Pancreas (tissue), 10 donors: ENCODE measurements around the gene SAMD11. TPM values are rescaled to one million over a fixed set of nuclear protein-coding genes. Genes with fewer than 3 reads are reported as not detected.
A peak's percentile ranks its signal among the peaks of the same experiment; 100 is the strongest.
"Not testable (repeated sequence)": the region's sequence is repeated elsewhere in the genome, so short reads cannot be mapped to it uniquely, and the experiment has no call there.

ENCODE experiments used
- ATAC-seq, 4 donors: fragments of 200-7000 bp; cut with Tn5 transposase; one replicate each; pipeline versions ENCODE4 v1.8.0 to v1.9.1; 2020; ENCODE audit warnings: mild to moderate bottlenecking in 4 of 4, moderate library complexity in 4 of 4
- DNase-seq, 6 donors: peaks; one replicate each; pipeline ENCODE4 v3.0.0-alpha.2; 2020
- FAIRE-seq: peaks from 2 replicates; lab custom pipeline; 2012; peaks lifted over from hg19 to GRCh38; lab: Jason Lieb, UNC
- H3K27ac ChIP-seq, 4 donors: fragments of 200-600 bp; sonication (generic); 1 replicate in 3 of 4; 2 replicates in 1 of 4; pipeline versions ENCODE4 v1.5.0 to v1.8.0; 2020
- H3K27me3 ChIP-seq, 4 donors: fragments of 200-600 bp; one replicate each; pipeline ENCODE4 v1.8.0; 2021
- H3K36me3 ChIP-seq, 3 donors: fragments of 200-600 bp; sonication (generic) in 1 of 3; one replicate each; pipeline versions ENCODE4 v1.5.0 to v1.8.0; 2020 to 2021
- H3K4me1 ChIP-seq, 3 donors: fragments of 200-600 bp; one replicate each; pipeline ENCODE4 v1.8.0; 2021
- H3K4me3 ChIP-seq, 4 donors: fragments of 200-600 bp; sonication (generic) in 2 of 4; one replicate each; pipeline versions ENCODE4 v1.5.0 to v1.8.0; 2020 to 2021
- H3K9me3 ChIP-seq, 4 donors: fragments of 200-600 bp; one replicate each; pipeline ENCODE4 v1.8.0; 2021
- WGBS, 2 donors: extraction: QIAGEN DNeasy Blood & Tissue Kit; methylation state at CpG; one replicate each; pipeline ENCODE4 v1.1.7; 2013; 5-methylcytosine and 5-hydroxymethylcytosine counted together
- intact Hi-C, 3 donors: fragments of 100-400 bp; cut with DNase I; formaldehyde crosslinking; loops; one replicate each; pipeline versions ENCODE4 v1.11.1 to v1.14.2; 2022
- polyA plus RNA-seq, 2 donors: library from polyadenylated mRNA; stranded (reverse); fragments of 200-250 nt; gene quantifications; one replicate each; pipeline ENCODE4 v1.2.3, GENCODE V29; 2013
- total RNA-seq, 6 donors: library from RNA; stranded (reverse); fragmentation: NEBNext Ultra II Directional in 4 of 6; extraction: Animal tissue kit (Norgen Biotek cat#: 25700) in 4 of 6; gene quantifications; one replicate each; pipeline versions ENCODE4 v1.2.1 to v1.2.4, GENCODE V29; 2021 to 2023
- TF ChIP-seq, protein P1 (sequence below), 4 donors: fragments of 200-600 bp; sonication (generic) in 3 of 4; IDR thresholded peaks; one replicate each; pipeline versions ENCODE4 v1.5.0 to v1.8.0; 2021; ENCODE audit warnings: antibody characterized with exemption in 4 of 4
- donor health status: healthy with polysubstance abuse.
- donor health status: DM: no; HTN: no; CAD: no; lungs with moderate emphysema.
- donor health status: DM: no; HTN: no; CAD: no.
- donor health status: control.
- donor health status: control.
- donor health status: Bipolar disorder and iron deficiency.
- donor health status: DM: yes; HTN: yes; CAD: no.
- donor health status: DM: no; HTN: no; CAD: no.
- donor health status: DM: no; HTN: no; CAD: no.
- donor health status: DM: yes; HTN: yes; CAD: no.

The SAMD11 gene
- total and polyA plus RNA-seq, 8 donors = 0.19 to 23.7 (median 3.5) TPM

GRCh38 chr1:975365-975764, 51.6 kb downstream of the SAMD11 start:
- H3K27me3 ChIP-seq = peaks cover 0 to 15% (median 3%) of the 10 kb centered on the region in 4 donors
- no peaks in the 10 kb centered on the region for H3K4me1 ChIP-seq
- no peak for FAIRE-seq
- H3K4me3 ChIP-seq = no peak overlapping the region
- H3K27ac ChIP-seq = no peak overlapping the region
- H3K36me3 ChIP-seq = no peaks in the 10 kb centered on the region
- WGBS, 2 donors = 40 to 61% methylated on average over 9 of the region's 9 CpGs
- H3K9me3 ChIP-seq = no peaks in the 10 kb centered on the region
- intact Hi-C loops = no loop called here
- no peak for ATAC-seq
- DNase-seq = peak in 2 of 6 donors; percentile 28 to 73
- TF ChIP-seq, protein P1, sequence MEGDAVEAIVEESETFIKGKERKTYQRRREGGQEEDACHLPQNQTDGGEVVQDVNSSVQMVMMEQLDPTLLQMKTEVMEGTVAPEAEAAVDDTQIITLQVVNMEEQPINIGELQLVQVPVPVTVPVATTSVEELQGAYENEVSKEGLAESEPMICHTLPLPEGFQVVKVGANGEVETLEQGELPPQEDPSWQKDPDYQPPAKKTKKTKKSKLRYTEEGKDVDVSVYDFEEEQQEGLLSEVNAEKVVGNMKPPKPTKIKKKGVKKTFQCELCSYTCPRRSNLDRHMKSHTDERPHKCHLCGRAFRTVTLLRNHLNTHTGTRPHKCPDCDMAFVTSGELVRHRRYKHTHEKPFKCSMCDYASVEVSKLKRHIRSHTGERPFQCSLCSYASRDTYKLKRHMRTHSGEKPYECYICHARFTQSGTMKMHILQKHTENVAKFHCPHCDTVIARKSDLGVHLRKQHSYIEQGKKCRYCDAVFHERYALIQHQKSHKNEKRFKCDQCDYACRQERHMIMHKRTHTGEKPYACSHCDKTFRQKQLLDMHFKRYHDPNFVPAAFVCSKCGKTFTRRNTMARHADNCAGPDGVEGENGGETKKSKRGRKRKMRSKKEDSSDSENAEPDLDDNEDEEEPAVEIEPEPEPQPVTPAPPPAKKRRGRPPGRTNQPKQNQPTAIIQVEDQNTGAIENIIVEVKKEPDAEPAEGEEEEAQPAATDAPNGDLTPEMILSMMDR (IDR thresholded peaks at IDR 0.05) = no peak

DNA sequence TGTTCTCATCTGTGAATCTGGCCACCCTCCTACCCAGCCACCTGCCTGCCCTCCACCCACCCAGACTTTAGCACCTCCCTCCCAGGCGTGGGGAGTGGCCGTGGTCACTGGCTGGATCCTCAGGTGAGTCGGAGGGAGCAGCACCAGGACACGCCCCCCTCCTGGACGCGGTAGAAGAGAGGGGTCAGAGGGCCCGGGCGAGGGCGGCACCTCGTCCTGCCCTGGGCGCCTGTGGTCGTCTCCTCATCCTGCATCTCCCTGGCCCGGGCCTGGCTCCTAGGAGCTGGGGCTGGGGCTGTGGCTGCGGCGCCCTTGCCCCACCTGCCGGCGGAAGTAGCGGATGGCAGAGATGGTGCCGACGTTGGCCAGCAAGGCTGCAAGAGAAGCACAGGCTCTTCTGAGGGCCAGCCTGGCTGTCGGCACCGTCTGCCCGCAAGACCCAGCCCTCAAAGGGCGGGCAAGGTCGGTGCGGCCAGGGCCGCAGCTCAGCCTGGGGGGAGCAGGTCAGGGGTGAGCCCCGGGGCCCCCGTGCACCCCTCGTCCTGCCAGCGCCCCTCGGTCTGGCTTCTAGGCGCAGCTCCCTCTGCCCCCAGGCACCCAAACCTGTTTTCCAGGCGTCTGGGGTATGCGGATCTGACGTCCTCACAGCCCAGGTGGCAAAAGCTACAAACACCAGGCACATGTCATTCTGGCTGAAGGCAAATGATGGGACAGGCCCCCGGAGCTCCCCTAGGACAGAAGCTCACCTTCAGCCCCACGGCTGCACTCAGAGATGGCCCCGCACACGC, 52.4 kb downstream of the SAMD11 start:
- Histone ChIP-seq H3K4me3 (peak overlapping the region in 2 of 4 donors; percentile 10 to 17), H3K36me3 (no peaks in the 10 kb centered on the region), H3K9me3 (no peaks in the 10 kb centered on the region), H3K4me1 (no peaks in the 10 kb centered on the region), H3K27me3 (peaks cover 0 to 8% (median 0%) of the 10 kb centered on the region in 4 donors), H3K27ac (peak overlapping the region in 1 of 4 donors; percentile 16)
- FAIRE-seq (no peak), DNase-seq (peak in 4 of 6 donors; percentile 56 to 87 (median 75)), ATAC-seq (peak; percentile 77 to 94 (median 83))
- 1 to 2% methylated on average over 26 to 40 of the region's 40 CpGs for WGBS, 2 donors
- intact Hi-C loops = no loop called here
- TF ChIP-seq, protein P1 (IDR thresholded peaks at IDR 0.05) = peak in 3 of 4 donors; percentile 29 to 46 (median 41)

DNA sequence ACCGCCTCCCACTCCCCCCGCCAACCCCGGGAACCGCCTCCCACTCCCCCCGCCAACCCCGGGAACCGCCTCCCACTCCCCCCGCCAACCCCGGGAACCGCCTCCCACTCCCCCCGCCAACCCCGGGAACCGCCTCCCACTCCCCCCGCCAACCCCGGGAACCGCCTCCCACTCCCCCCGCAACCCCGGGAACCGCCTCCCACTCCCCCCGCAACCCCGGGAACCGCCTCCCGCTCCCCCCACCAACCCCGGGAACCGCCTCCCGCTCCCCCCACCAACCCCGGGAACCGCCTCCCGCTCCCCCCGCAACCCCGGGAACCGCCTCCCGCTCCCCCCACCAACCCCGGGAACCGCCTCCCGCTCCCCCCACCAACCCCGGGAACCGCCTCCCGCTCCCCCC, 53.1 kb downstream of the SAMD11 start:
- peak in 2 of 6 donors; percentile 49 to 85 for DNase-seq
- not testable (repeated sequence) for H3K4me3 ChIP-seq
- WGBS, 2 donors = 56 to 63% methylated on average over 12 to 15 of the region's 39 CpGs

GRCh38 chr1:978069-978834, 54.5 kb downstream of the SAMD11 start:
- intact Hi-C loops = no loop called here
- Histone ChIP-seq H3K36me3 (no peaks in the 10 kb centered on the region), H3K4me1 (no peaks in the 10 kb centered on the region), H3K9me3 (no peaks in the 10 kb centered on the region), H3K27me3 (no peaks in the 10 kb centered on the region), H3K4me3 (no peak overlapping the region), H3K27ac (no peak overlapping the region)
- DNase-seq = peak in 2 of 6 donors; percentile 42 to 73
- TF ChIP-seq, protein P1 (IDR thresholded peaks at IDR 0.05) = no peak
- FAIRE-seq = no peak
- no peak for ATAC-seq
- 83 to 87% methylated on average over 42 to 44 of the region's 44 CpGs for WGBS, 2 donors

More for the DNA sequence above, 53.1 kb downstream of the SAMD11 start:
- H3K27ac ChIP-seq, FAIRE-seq, H3K36me3 ChIP-seq, H3K27me3 ChIP-seq, ATAC-seq, H3K9me3 ChIP-seq, H3K4me1 ChIP-seq, intact Hi-C loops: not testable (repeated sequence)
